Stimulated activated memory B cell treated with anti-CD40 and anti-IgM and Interleukin-4, amounts not matched to agents 10 μg/mL and 1 μg/mL and 100 μg/mL, for 72 hours (primary cell): Measurements from ENCODE around the gene PHACTR4.
"Not testable (repeated sequence)": the region's sequence is repeated elsewhere in the genome, so short reads cannot be mapped to it uniquely, and the experiment has no call there.

ENCODE experiments used
- ATAC-seq: fragments of 150-1000 bp; cut with Tn5 transposase; 2 replicates; pipeline ENCODE4 v1.10.0; 2021
- H3K27ac Mint-ChIP-seq: one replicate; pipeline ENCODE4 v1.8.0; 2022; ENCODE audit warnings: mild to moderate bottlenecking, mixed read lengths
- H3K27me3 Mint-ChIP-seq: one replicate; pipeline ENCODE4 v1.8.0; 2022; ENCODE audit warnings: mixed read lengths
- H3K36me3 Mint-ChIP-seq: one replicate; pipeline ENCODE4 v1.8.0; 2022; ENCODE audit warnings: mixed read lengths
- H3K4me1 Mint-ChIP-seq: one replicate; pipeline ENCODE4 v1.8.0; 2022; ENCODE audit warnings: mixed read lengths
- H3K4me3 Mint-ChIP-seq: one replicate; pipeline ENCODE4 v1.8.0; 2022; ENCODE audit warnings: mild to moderate bottlenecking, moderate library complexity, mixed read lengths
- H3K9me3 Mint-ChIP-seq: one replicate; pipeline ENCODE4 v1.8.0; 2022; ENCODE audit warnings: mixed read lengths

The PHACTR4 gene

DNA sequence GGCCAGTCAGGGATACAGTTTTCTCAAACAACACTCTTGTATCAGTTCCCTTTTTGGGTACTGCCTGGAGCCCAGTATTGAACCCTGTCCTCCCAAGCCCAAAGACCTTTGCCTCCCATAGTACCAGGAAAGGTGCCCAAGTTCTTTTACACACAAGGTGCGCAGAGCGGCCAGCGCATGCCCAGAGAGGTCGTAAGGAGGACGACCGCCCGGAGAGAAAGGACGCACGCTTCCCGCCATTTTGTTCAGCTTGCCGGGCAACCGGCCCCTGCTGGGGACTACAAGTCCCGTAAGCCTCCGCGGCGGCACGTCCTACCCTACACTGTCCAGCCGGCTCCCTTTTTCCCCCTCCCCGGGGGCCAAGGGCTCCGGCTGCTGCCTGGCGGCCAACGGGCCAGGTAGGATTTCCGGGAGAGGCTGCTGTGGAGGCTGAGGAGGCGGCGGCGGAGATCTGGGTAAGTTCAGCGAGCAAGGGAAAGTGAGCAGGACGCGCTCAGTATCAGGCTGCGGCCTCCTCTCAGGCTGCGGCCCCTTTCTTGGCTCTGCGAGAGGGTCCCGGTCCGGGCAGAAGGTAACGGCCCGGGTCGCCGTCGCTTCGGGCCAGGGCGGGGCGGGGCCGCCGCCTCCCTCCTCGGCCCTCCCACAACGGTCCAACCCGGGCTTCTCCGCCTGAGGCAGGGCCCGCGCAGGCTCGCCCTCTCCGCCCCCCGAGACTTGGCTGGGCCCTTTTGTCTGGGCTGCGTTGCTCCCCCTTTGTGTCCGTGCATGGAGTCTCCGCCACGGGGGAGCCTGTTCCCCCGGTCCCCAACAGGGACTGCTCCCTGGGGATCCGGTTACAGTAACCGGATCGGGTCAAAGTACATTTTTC lies at the start of gene PHACTR4:
PHACTR4 (plus strand) TSS at position 370 of the 868 bp plus-strand sequence. CDS start 37,708 bp downstream, outside the sequence.
- Mint-ChIP-seq H3K4me1 (peaks cover 27% of the 10 kb centered on the region), H3K36me3 (no peaks in the 10 kb centered on the region), H3K27ac (peak within 1 kb of the TSS; percentile 93), H3K4me3 (peak within 1 kb of the TSS; percentile 96), H3K9me3 (no peaks in the 10 kb centered on the region), H3K27me3 (no peaks in the 10 kb centered on the region)
- ATAC-seq = peak; percentile 97

GRCh38 chr1:28322194-28322593 lies 47.3 kb upstream of the PHACTR4 start:
- Mint-ChIP-seq H3K36me3 (no peaks in the 10 kb centered on the region), H3K4me1 (peaks cover 8% of the 10 kb centered on the region), H3K27ac (no peak overlapping the region), H3K27me3 (no peaks in the 10 kb centered on the region), H3K9me3 (no peaks in the 10 kb centered on the region), H3K4me3 (no peak overlapping the region)
- ATAC-seq = no peak

DNA sequence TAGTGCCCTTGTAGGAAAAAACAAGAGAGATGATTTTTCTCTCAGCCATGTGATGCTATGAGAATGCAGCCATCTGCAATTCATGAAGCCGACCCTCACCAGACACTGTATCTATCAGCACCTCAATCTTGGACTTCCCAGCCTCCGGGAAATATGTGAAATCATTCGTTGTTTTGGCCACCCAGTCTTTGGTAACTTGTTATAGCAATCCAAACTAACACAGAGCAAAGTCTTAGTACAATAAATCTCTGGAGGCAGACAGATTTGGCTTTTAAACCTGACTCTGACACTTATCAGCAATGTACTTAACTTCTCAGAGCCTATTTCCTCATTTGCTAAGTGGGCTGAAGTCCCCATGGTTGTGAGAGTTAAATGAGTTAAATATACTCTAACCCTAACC lies 45.8 kb upstream of the PHACTR4 start:
- Mint-ChIP-seq H3K4me1 (peaks cover 23% of the 10 kb centered on the region), H3K27ac (no peak overlapping the region), H3K27me3 (no peaks in the 10 kb centered on the region), H3K4me3 (no peak overlapping the region), H3K9me3 (no peaks in the 10 kb centered on the region), H3K36me3 (no peaks in the 10 kb centered on the region)
- no peak for ATAC-seq

DNA sequence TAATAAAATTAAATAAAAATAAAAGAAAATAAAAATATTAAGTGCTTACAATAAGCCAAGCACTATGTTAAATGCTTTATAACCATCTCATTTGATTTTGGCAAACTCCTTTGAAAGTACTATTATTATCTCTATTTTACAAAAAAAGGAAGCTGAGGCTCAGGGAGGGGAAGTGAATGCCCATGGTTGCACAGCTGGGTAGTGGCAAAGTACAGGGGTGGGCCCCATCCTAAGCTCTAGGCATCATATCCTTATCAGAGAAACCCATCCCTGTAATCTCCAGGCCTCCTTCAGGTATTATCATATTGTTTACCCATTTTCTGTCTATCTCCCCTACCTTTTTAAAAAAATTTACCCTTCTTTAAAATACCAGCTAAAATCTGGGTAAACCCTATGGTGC lies 43.0 kb upstream of the PHACTR4 start:
- H3K9me3 Mint-ChIP-seq = no peaks in the 10 kb centered on the region
- no peak for ATAC-seq
- peaks cover 39% of the 10 kb centered on the region for H3K4me1 Mint-ChIP-seq
- H3K4me3 Mint-ChIP-seq = no peak overlapping the region
- peaks cover 3% of the 10 kb centered on the region for H3K36me3 Mint-ChIP-seq
- peak overlapping the region; percentile 99 for H3K27ac Mint-ChIP-seq
- H3K27me3 Mint-ChIP-seq = no peaks in the 10 kb centered on the region

GRCh38 chr1:28326984-28327383 lies 42.6 kb upstream of the PHACTR4 start:
- Mint-ChIP-seq H3K27ac (peak overlapping the region; percentile 99), H3K36me3 (peaks cover 7% of the 10 kb centered on the region), H3K9me3 (no peaks in the 10 kb centered on the region), H3K4me1 (peaks cover 43% of the 10 kb centered on the region), H3K27me3 (no peaks in the 10 kb centered on the region), H3K4me3 (no peak overlapping the region)
- ATAC-seq = no peak

GRCh38 chr1:28327431-28327830 lies 42.1 kb upstream of the PHACTR4 start:
- peak overlapping the region; percentile 99 for H3K27ac Mint-ChIP-seq
- peak; percentile 38 for ATAC-seq
- H3K9me3 Mint-ChIP-seq = not testable (repeated sequence)

GRCh38 chr1:28328228-28328648 lies 41.3 kb upstream of the PHACTR4 start:
- H3K4me3 Mint-ChIP-seq = peak overlapping the region; percentile 93
- no peaks in the 10 kb centered on the region for H3K27me3 Mint-ChIP-seq
- ATAC-seq = no peak
- no peaks in the 10 kb centered on the region for H3K9me3 Mint-ChIP-seq
- peak overlapping the region; percentile 99 for H3K27ac Mint-ChIP-seq
- H3K4me1 Mint-ChIP-seq = peaks cover 54% of the 10 kb centered on the region
- peaks cover 19% of the 10 kb centered on the region for H3K36me3 Mint-ChIP-seq

More at GRCh38 chr1:28327431-28327830, 42.1 kb upstream of the PHACTR4 start:
- H3K4me3 Mint-ChIP-seq = peak overlapping the region; percentile 93
- not testable (repeated sequence) for H3K27me3 Mint-ChIP-seq
- peaks cover 47% of the 10 kb centered on the region for H3K4me1 Mint-ChIP-seq
- H3K36me3 Mint-ChIP-seq = peaks cover 11% of the 10 kb centered on the region

DNA sequence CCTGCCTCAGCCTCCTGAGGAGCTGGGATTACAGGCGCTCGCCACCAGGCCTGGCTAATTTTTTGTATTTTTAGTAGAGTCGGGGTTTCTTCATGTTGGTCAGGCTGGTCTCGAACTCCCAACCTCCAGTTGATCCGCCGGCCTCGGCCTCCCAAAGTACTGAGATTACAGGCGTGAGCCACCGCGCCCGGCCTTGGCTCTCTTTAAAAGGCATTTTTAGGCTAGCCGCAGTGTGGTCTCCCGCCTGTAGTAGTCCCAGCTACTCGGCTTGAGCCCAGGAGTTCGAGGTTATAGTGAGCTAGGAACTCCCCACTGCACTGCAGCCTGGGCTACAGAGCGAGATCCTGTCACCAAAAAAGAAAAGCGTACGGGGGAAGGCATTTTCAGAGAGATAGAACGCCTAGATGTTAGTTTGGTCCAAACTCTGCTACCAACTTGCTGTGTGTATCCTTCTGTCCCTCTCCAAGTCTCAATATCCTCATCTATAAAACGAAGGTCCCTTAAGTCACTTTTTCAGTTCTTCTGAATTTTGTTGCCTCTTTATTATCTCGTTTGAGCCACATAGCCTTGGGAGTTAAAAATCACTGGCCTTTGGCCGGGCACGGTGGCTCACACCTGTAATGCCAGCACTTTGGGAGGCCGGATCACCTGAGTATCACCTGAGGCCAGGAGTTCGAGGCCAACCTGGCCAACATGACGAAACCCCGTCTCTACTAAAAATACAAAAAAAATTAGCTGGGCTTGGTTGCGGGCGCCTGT lies 40.0 kb upstream of the PHACTR4 start:
- Mint-ChIP-seq H3K27ac (peak overlapping the region; percentile 99), H3K9me3 (no peaks in the 10 kb centered on the region), H3K27me3 (no peaks in the 10 kb centered on the region), H3K36me3 (peaks cover 24% of the 10 kb centered on the region), H3K4me1 (peaks cover 54% of the 10 kb centered on the region), H3K4me3 (peak overlapping the region; percentile 93)
- peak; percentile 46 for ATAC-seq

- no peak for ATAC-seq
- H3K36me3 Mint-ChIP-seq = peaks cover 19% of the 10 kb centered on the region
- no peak overlapping the region for H3K4me3 Mint-ChIP-seq
- no peaks in the 10 kb centered on the region for H3K27me3 Mint-ChIP-seq
- no peaks in the 10 kb centered on the region for H3K9me3 Mint-ChIP-seq
- no peaks in the 10 kb centered on the region for H3K4me1 Mint-ChIP-seq
- no peak overlapping the region for H3K27ac Mint-ChIP-seq
Measured at GRCh38 chr1:28338897-28339296, 30.6 kb upstream of the PHACTR4 start.

DNA sequence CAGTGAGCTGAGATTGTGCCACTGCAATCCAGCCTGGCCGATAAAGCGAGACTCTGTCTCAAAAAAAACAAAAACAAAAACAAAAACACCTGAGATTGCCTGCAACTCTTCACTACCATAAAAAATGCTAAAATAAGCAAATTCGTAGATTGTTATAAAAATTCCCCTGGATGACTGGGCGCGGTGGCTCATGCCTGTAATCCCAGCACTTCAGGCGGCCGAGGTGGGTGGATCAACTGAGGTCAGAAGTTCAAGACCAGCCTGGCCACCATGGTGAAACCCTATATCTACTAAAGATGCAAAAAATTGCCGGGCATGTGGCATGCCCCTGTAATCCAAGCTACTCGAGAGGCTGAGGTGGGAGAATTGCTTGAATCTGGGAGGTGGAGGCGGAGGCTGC lies 30.0 kb upstream of the PHACTR4 start:
- Mint-ChIP-seq H3K27me3 (no peaks in the 10 kb centered on the region), H3K4me1 (no peaks in the 10 kb centered on the region), H3K27ac (no peak overlapping the region), H3K36me3 (peaks cover 14% of the 10 kb centered on the region), H3K9me3 (no peaks in the 10 kb centered on the region), H3K4me3 (no peak overlapping the region)
- no peak for ATAC-seq

DNA sequence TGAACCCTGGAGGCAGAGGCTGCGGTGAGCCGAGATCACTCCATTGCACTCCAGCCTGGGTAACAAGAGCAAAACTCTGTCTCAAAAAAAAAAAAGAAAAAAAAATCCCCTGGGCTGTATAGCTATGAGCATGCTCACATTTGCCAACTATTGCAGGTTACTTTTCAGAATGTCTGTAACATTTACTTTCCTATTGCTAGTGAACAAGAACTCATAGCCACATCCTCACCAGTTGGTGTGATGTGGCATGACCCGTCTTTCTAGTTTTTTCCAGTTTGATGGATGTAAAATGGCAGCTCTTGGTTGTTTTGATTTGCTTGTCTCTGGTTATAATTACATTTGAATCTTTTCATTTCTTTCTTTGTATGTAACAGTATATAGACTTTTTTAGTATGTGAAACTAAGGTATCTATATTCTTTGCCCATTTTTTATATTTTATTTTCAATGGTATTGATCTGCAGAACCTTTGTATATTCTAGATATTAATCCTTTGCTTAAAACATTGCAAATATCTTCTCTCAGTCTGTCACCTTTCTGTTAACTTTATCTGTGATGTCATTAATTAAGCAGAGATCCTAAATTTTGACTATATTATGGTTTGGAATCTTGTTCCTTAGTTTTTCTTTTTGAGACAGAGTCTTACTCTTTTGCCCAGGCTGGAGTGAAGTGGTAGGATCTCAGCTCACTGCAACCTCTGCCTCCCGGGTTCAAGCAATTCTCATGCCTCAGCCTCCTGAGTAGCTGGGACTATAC lies 29.1 kb upstream of the PHACTR4 start:
- Mint-ChIP-seq H3K27ac (no peak overlapping the region), H3K9me3 (no peaks in the 10 kb centered on the region), H3K4me1 (no peaks in the 10 kb centered on the region), H3K27me3 (no peaks in the 10 kb centered on the region), H3K4me3 (no peak overlapping the region), H3K36me3 (peaks cover 7% of the 10 kb centered on the region)
- no peak for ATAC-seq

- ATAC-seq = no peak
- no peaks in the 10 kb centered on the region for H3K36me3 Mint-ChIP-seq
- H3K9me3 Mint-ChIP-seq = no peaks in the 10 kb centered on the region
- H3K4me1 Mint-ChIP-seq = no peaks in the 10 kb centered on the region
- no peaks in the 10 kb centered on the region for H3K27me3 Mint-ChIP-seq
- no peak overlapping the region for H3K27ac Mint-ChIP-seq
- H3K4me3 Mint-ChIP-seq = no peak overlapping the region
Measured at GRCh38 chr1:28341591-28341990, 27.9 kb upstream of the PHACTR4 start.

DNA sequence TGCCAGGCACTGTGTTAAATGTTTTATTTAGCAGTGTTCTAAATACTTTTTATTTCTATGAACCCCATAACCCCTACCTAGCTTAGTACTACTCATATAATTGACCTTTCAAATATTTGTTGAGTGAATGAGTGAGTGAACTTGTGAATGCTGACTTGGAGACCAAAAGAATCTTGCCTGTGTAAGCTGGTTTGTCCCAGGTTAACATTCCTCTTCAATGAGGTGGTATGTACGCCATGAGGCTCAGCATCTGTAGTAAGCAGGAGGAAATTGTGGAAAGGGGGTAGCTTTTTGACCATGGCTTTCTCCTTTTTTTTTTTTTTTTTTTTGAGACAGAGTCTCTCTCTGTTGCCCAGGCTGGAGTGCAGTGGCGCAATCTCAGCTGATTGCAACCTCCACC lies 26.1 kb upstream of the PHACTR4 start:
- Mint-ChIP-seq H3K4me1 (no peaks in the 10 kb centered on the region), H3K27me3 (no peaks in the 10 kb centered on the region), H3K27ac (no peak overlapping the region), H3K36me3 (no peaks in the 10 kb centered on the region), H3K4me3 (no peak overlapping the region), H3K9me3 (no peaks in the 10 kb centered on the region)
- no peak for ATAC-seq

- not testable (repeated sequence) for H3K4me1 Mint-ChIP-seq, ATAC-seq, H3K9me3 Mint-ChIP-seq, H3K36me3 Mint-ChIP-seq, H3K27me3 Mint-ChIP-seq, H3K27ac Mint-ChIP-seq, H3K4me3 Mint-ChIP-seq
Measured at GRCh38 chr1:28353248-28353810, 16.2 kb upstream of the PHACTR4 start.

DNA sequence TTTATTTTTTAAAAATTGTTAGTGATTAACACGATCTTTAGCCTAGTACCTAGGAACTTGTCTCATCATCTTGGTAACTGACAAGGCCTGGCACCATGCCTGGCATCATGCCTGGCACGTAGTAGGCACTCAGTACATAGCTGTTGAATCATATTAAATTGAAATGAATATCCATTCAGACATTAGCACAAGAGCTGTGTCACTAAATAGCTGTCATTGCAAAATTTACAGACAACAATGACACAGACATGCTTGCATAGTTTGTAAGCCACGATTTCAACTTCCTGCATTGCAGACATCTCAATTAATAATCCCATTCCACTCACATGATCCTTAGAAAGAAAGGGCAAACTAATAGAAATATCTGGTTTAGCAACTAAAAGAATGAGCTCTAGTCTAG lies 15.4 kb upstream of the PHACTR4 start:
- H3K36me3 Mint-ChIP-seq = no peaks in the 10 kb centered on the region
- H3K9me3 Mint-ChIP-seq = no peaks in the 10 kb centered on the region
- H3K27ac Mint-ChIP-seq = no peak overlapping the region
- no peak for ATAC-seq
- H3K27me3 Mint-ChIP-seq = no peaks in the 10 kb centered on the region
- H3K4me3 Mint-ChIP-seq = no peak overlapping the region
- no peaks in the 10 kb centered on the region for H3K4me1 Mint-ChIP-seq
